Measurements from ENCODE around the gene STRAP. TPM values are rescaled to one million over a fixed set of nuclear protein-coding genes. Genes with fewer than 3 reads are reported as not detected.
A peak's percentile ranks its signal among the peaks of the same experiment; 100 is the strongest.
"Not testable (repeated sequence)": the region's sequence is repeated elsewhere in the genome, so short reads cannot be mapped to it uniquely, and the experiment has no call there.

Gene STRAP
- total RNA-seq, 6 experiments from 2014 or later: 179 to 208 (median 193) TPM

DNA sequence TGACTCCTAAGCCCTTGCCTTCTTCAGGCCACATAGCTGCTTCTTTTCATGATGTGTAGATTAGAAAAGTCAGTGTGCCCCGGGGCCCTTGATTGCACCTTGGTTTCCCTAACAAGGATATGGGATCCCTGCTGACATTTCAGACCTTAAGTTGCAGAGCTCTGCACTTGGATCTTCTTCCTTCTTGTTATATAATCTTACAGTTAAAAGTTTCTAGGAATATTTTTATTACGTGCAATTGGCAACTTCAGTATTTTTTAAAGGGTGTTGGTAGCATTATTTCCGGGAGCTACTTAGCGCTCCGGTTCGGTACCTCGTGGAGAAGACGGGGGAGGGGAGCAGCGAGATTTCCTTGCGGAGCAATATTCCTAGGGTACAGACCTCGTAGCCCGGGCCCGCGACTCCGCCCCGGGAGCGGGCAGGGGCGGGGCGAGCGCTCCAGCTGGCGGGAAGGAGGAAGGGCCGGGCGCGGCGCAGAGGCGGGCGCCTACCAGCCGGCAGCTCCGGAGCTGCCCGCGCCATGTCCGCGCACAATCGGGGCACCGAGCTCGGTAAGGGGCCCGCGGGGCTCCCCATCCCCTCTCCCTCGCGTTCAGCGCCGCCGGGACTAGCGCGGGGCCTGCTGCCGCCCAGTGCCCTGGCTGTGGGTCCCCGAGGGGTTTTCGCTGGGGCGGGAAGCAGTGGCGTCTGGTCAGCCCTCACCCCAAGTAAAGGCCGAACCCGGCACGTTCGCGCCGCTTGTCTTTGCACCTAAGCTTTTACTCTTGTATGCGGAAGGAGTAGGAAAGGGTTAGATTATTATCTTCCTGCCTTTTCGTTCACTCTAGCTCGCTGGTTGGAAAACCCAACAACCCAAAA, 28.9 kb downstream of the STRAP start, which contains the start of gene DERA:
Gene DERA, plus strand, starts transcription at position 469 of the 858 bp plus-strand sequence. Its CDS starts 52 bp downstream, at position 521.
- peaks cover 27% of the 10 kb centered on the region for H3K4me1 Mint-ChIP-seq (ENCODE audit: low read depth)
- H3K4me3 Mint-ChIP-seq: peak within 1 kb of the TSS; percentile 92
- peak within 1 kb of the TSS; percentile 94 for H3K27ac Mint-ChIP-seq
- H3K36me3 Mint-ChIP-seq (ENCODE audit: low read depth): no peaks in the 10 kb centered on the region; the same call in 1 of the 2 replicates
- no peaks in the 10 kb centered on the region for H3K27me3 Mint-ChIP-seq (ENCODE audit: insufficient read depth)
- no peaks in the 10 kb centered on the region for H3K9me3 Mint-ChIP-seq
- TF ChIP-seq, protein P1, sequence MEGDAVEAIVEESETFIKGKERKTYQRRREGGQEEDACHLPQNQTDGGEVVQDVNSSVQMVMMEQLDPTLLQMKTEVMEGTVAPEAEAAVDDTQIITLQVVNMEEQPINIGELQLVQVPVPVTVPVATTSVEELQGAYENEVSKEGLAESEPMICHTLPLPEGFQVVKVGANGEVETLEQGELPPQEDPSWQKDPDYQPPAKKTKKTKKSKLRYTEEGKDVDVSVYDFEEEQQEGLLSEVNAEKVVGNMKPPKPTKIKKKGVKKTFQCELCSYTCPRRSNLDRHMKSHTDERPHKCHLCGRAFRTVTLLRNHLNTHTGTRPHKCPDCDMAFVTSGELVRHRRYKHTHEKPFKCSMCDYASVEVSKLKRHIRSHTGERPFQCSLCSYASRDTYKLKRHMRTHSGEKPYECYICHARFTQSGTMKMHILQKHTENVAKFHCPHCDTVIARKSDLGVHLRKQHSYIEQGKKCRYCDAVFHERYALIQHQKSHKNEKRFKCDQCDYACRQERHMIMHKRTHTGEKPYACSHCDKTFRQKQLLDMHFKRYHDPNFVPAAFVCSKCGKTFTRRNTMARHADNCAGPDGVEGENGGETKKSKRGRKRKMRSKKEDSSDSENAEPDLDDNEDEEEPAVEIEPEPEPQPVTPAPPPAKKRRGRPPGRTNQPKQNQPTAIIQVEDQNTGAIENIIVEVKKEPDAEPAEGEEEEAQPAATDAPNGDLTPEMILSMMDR (IDR thresholded peaks at IDR 0.05): peak; percentile 38; the same call in 1 of the 2 replicates
- peak; percentile 52 for DNase-seq

DNA sequence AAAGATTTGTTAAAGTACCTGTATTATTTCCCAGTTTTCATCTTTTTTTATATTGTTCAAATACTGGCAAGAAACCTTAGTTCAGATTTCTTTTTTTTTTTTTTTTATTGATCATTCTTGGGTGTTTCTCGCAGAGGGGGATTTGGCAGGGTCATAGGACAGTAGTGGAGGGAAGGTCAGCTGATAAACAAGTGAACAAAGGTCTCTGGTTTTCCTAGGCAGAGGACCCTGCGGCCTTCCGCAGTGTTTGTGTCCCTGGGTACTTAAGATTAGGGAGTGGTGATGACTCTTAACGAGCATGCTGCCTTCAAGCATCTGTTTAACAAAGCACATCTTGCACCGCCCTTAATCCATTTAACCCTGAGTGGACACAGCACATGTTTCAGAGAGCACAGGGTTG, 29.7 kb downstream of the STRAP start:
- Mint-ChIP-seq H3K4me1 (ENCODE audit: low read depth) (peaks cover 27% of the 10 kb centered on the region), H3K4me3 (peak overlapping the region; percentile 92), H3K27ac (peak overlapping the region; percentile 94)
- not testable (repeated sequence) for H3K9me3 Mint-ChIP-seq; H3K36me3 Mint-ChIP-seq (ENCODE audit: low read depth); DNase-seq; H3K27me3 Mint-ChIP-seq (ENCODE audit: insufficient read depth)

- DNase-seq; H3K36me3 Mint-ChIP-seq (ENCODE audit: low read depth); H3K27me3 Mint-ChIP-seq (ENCODE audit: insufficient read depth); H3K27ac Mint-ChIP-seq; H3K4me3 Mint-ChIP-seq; H3K9me3 Mint-ChIP-seq: not testable (repeated sequence)
- H3K4me1 Mint-ChIP-seq (ENCODE audit: low read depth): peaks cover 27% of the 10 kb centered on the region
Observed at GRCh38 chr12:15914131-15914530, 31.9 kb downstream of the STRAP start.

GRCh38 chr12:15918066-15918465, 35.9 kb downstream of the STRAP start:
- Mint-ChIP-seq H3K4me1 (ENCODE audit: low read depth) (no peaks in the 10 kb centered on the region), H3K36me3 (ENCODE audit: low read depth) (peaks cover 14% of the 10 kb centered on the region), H3K9me3 (no peaks in the 10 kb centered on the region), H3K27me3 (ENCODE audit: insufficient read depth) (no peaks in the 10 kb centered on the region), H3K27ac (no peak overlapping the region), H3K4me3 (no peak overlapping the region)
- TF ChIP-seq, protein P1 (IDR thresholded peaks at IDR 0.05): no peak
- no peak for DNase-seq

GRCh38 chr12:15919418-15919817, 37.2 kb downstream of the STRAP start:
- TF ChIP-seq, protein P1 (IDR thresholded peaks at IDR 0.05): no peak
- Mint-ChIP-seq H3K9me3 (no peaks in the 10 kb centered on the region), H3K27ac (no peak overlapping the region)

GRCh38 chr12:15924956-15925355, 42.8 kb downstream of the STRAP start:
- H3K27ac Mint-ChIP-seq: 0 out of 2 replicates have a peak overlapping the region, but pooled peaks have one; percentile 2
- DNase-seq: no peak
- H3K4me1 Mint-ChIP-seq (ENCODE audit: low read depth): peaks cover 50% of the 10 kb centered on the region
- H3K4me3 Mint-ChIP-seq: no peak overlapping the region
- H3K9me3 Mint-ChIP-seq: no peaks in the 10 kb centered on the region
- TF ChIP-seq, protein P1 (IDR thresholded peaks at IDR 0.05): no peak
- H3K36me3 Mint-ChIP-seq (ENCODE audit: low read depth): peaks cover 28% of the 10 kb centered on the region
- H3K27me3 Mint-ChIP-seq (ENCODE audit: insufficient read depth): no peaks in the 10 kb centered on the region

More at GRCh38 chr12:15919418-15919817, 37.2 kb downstream of the STRAP start:
- DNase-seq: no peak
- Mint-ChIP-seq H3K36me3 (ENCODE audit: low read depth) (peaks cover 19% of the 10 kb centered on the region), H3K4me1 (ENCODE audit: low read depth) (peaks cover 7% of the 10 kb centered on the region), H3K27me3 (ENCODE audit: insufficient read depth) (no peaks in the 10 kb centered on the region), H3K4me3 (no peak overlapping the region)
